CD14-positive monocyte (primary cell): ENCODE data around the gene ZNF648. TPM values are rescaled to one million over a fixed set of nuclear protein-coding genes. Genes with fewer than 3 reads are reported as not detected.
A peak's percentile ranks its signal among the peaks of the same experiment; 100 is the strongest.

Experiments
- DNase-seq, 3 donors: peaks; one replicate each; pipeline ENCODE4 v3.0.0-alpha.2; 2011 to 2022
- H2AFZ ChIP-seq: 2 replicates; pipeline ENCODE4 v1.6.0; 2012; ENCODE audit warnings: mild to moderate bottlenecking, low read depth, low read length, inconsistent platforms; ENCODE audit not compliant: insufficient read depth, poor library complexity, severe bottlenecking
- H3K27ac ChIP-seq, 2 donors: 1 replicate in 1 of 2; 2 replicates in 1 of 2; pipeline ENCODE4 v1.5.1; 2012 to 2013; ENCODE audit warnings: low read length in 2 of 2, control low read depth in 1 of 2, inconsistent platforms in 1 of 2, low read depth in 1 of 2, mild to moderate bottlenecking in 1 of 2
- H3K27me3 ChIP-seq, 2 donors: one replicate each; pipeline versions ENCODE4 v1.6.0 to v1.6.1; 2011 to 2013; ENCODE audit warnings: low read length in 2 of 2; ENCODE audit not compliant: control insufficient read depth in 2 of 2, insufficient read depth in 2 of 2
- H3K36me3 ChIP-seq, 2 donors: replicated peaks in 1 of 2; 1 replicate in 1 of 2; 2 replicates in 1 of 2; pipeline versions ENCODE4 v1.5.1 to v1.6.1; 2012 to 2013; ENCODE audit warnings: low read length in 2 of 2, control low read depth in 1 of 2, inconsistent platforms in 1 of 2, mild to moderate bottlenecking in 1 of 2; ENCODE audit not compliant: insufficient read depth in 2 of 2, control insufficient read depth in 1 of 2
- H3K4me1 ChIP-seq, 2 donors: 1 replicate in 1 of 2; 2 replicates in 1 of 2; pipeline versions ENCODE4 v1.5.1 to v1.6.1; 2012 to 2013; ENCODE audit warnings: low read length in 2 of 2, control low read depth in 1 of 2, inconsistent platforms in 1 of 2, mild to moderate bottlenecking in 1 of 2, moderate library complexity in 1 of 2; ENCODE audit not compliant: insufficient read depth in 2 of 2, control insufficient read depth in 1 of 2
- H3K4me2 ChIP-seq: replicated peaks from 2 replicates; pipeline ENCODE3; 2012; ENCODE audit warnings: low read length, moderate library complexity, mild to moderate bottlenecking; ENCODE audit not compliant: poor library complexity, severe bottlenecking; ENCODE audit errors: extremely low read depth
- H3K4me3 ChIP-seq, 3 experiments: fragments of 200-600 bp in 1 of 3; sonication (generic) in 1 of 3; replicated peaks in 1 of 3; 1 replicate in 2 of 3; 2 replicates in 1 of 3; pipeline ENCODE4 v1.5.1; 2011 to 2013; ENCODE audit warnings: low read length in 3 of 3, mild to moderate bottlenecking in 3 of 3, control low read depth in 2 of 3, low read depth in 2 of 3, inconsistent platforms in 1 of 3, moderate library complexity in 1 of 3
- H3K79me2 ChIP-seq: 2 replicates; pipeline ENCODE4 v1.6.0; 2012; ENCODE audit warnings: mild to moderate bottlenecking, control low read depth, inconsistent platforms, low read length, moderate library complexity; ENCODE audit not compliant: insufficient read depth
- H3K9ac ChIP-seq: 2 replicates; pipeline ENCODE4 v1.6.0; 2017; ENCODE audit warnings: low read length, mild to moderate bottlenecking; ENCODE audit not compliant: insufficient read depth, poor library complexity, severe bottlenecking
- H3K9me3 ChIP-seq, 2 donors: replicated peaks in 1 of 2; 1 replicate in 1 of 2; 2 replicates in 1 of 2; pipeline versions ENCODE4 v1.5.1 to v1.6.1; 2012 to 2013; ENCODE audit warnings: low read length in 2 of 2, control low read depth in 1 of 2; ENCODE audit not compliant: control insufficient read depth in 1 of 2, insufficient read depth in 1 of 2
- H4K20me1 ChIP-seq: 2 replicates; pipeline ENCODE4 v1.6.0; 2012; ENCODE audit warnings: mild to moderate bottlenecking, low read length, control low read depth, moderate library complexity; ENCODE audit not compliant: insufficient read depth
- H3K27ac Mint-ChIP-seq, 7 donors: one replicate each; pipeline ENCODE4 v1.8.0; 2020; ENCODE audit warnings: mild to moderate bottlenecking in 7 of 7, mixed read lengths in 7 of 7, moderate library complexity in 6 of 7, inconsistent platforms in 2 of 7
- H3K27me3 Mint-ChIP-seq, 3 donors: one replicate each; pipeline ENCODE4 v1.8.0; 2021 to 2022; ENCODE audit warnings: low read depth in 3 of 3, mild to moderate bottlenecking in 3 of 3, mixed read lengths in 3 of 3, moderate library complexity in 3 of 3, inconsistent platforms in 1 of 3
- H3K36me3 Mint-ChIP-seq, 2 donors: one replicate each; pipeline ENCODE4 v1.8.0; 2020; ENCODE audit warnings: mixed read lengths in 2 of 2, inconsistent platforms in 1 of 2, mild to moderate bottlenecking in 1 of 2
- H3K4me1 Mint-ChIP-seq: one replicate; pipeline ENCODE4 v1.8.0; 2020; ENCODE audit warnings: mild to moderate bottlenecking, mixed read lengths
- H3K4me3 Mint-ChIP-seq, 2 donors: one replicate each; pipeline ENCODE4 v1.8.0; 2020; ENCODE audit warnings: mild to moderate bottlenecking in 2 of 2, mixed read lengths in 2 of 2, moderate library complexity in 1 of 2
- H3K9me3 Mint-ChIP-seq, 7 donors: one replicate each; pipeline ENCODE4 v1.8.0; 2020 to 2022; ENCODE audit warnings: mixed read lengths in 7 of 7, mild to moderate bottlenecking in 6 of 7, moderate library complexity in 6 of 7, inconsistent platforms in 2 of 7
- WGBS: methylation state at CpG from one replicate; pipeline ENCODE4 v1.1.5; 2013; ENCODE audit warnings: missing lambda C conversion rate; ENCODE audit not compliant: insufficient coverage; 5-methylcytosine and 5-hydroxymethylcytosine counted together
- intact Hi-C, 2 donors: fragments of 100-400 bp; cut with micrococcal nuclease; formaldehyde crosslinking; loops; one replicate each; pipeline versions ENCODE4 v1.15.0 to v1.15.1; 2023
- polyA minus RNA-seq: library from RNA; depleted of rRNA, polyadenylated mRNA; stranded (reverse); fragments of >200 nt; gene quantifications from 2 replicates; pipeline ENCODE4 v1.2.3, GENCODE V29; 2012
- polyA plus RNA-seq, 3 donors: library from polyadenylated mRNA; depleted of rRNA in 1 of 3; unstranded in 2 of 3; stranded (reverse) in 1 of 3; fragments of 300-500 nt in 2 of 3; fragments of >200 nt in 1 of 3; fragmentation: Illumina TruSeq in 2 of 3; gene quantifications; 1 replicate in 2 of 3; 2 replicates in 1 of 3; pipeline ENCODE4 v1.2.3, GENCODE V29; 2012 to 2021
- total RNA-seq, 12 experiments: library from RNA in 1 of 12; stranded (reverse) in 1 of 12; fragments of 120-200 nt in 1 of 12; gene quantifications; one replicate each; pipeline ENCODE4 v1.2.4 and lab custom pipeline; 2013 to 2026; ENCODE audit warnings: mixed read lengths in 6 of 12, inconsistent platforms in 1 of 12
- TF ChIP-seq, protein P1 (sequence below): fragments of 200-600 bp; IDR thresholded peaks from one replicate; pipeline ENCODE4 v1.8.0; 2022; ENCODE audit warnings: antibody characterized with exemption, mild to moderate bottlenecking

Gene ZNF648, protein sequence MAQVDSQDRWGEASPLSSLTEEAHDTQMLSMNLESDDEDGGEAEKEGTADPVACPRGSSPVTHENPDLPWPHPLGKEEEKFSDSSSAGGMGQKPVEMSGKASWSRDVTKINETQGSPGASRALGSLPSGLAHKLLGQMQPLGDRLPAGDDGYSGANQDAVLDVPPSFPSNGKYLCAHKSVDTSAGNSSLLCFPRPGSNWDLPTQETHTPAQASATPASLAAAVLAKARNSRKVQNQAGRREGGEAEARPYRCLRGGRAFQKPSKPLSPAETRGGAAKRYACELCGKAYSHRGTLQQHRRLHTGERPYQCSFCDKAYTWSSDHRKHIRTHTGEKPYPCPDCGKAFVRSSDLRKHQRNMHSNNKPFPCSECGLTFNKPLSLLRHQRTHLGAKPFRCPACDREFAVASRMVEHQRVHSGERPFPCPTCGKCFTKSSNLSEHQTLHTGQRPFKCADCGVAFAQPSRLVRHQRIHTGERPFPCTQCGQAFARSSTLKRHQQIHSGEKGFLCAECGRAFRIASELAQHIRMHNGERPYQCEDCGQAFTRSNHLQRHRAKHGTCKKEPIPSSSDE
- total RNA-seq (2013), result not detected
- polyA plus RNA-seq (not detected), polyA minus RNA-seq (under 0.01 TPM in 1 of 2 replicates, not detected in the other), total RNA-seq (lab: John Stamatoyannopoulos, UW) (0 to 1.2 (median 0) reads per million in 11 experiments)

DNA sequence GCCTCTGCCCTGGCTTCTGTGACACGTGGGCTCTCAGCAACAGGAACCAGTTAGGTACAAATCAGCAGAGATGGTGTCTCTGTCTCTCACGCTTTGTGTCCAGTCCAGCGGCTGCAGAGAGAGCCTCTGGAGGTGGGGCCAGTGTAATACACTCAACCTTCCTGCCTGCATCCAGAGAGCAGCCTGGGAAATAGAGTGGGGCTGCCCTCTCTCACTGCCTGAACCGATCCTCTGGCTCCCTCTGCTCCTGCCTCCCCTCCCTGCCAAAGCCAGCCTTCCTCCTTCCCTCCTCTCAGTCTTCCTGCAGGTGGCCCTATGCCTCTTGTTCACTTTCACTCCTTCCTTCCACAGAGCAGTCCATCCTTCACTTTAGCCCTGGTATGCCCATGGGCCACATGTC is at the start of gene ZNF648:
Gene ZNF648, minus strand, starts transcription at position 119 of the 400 bp plus-strand sequence. CDS start 3,702 bp downstream, outside the sequence.
- Histone ChIP-seq H3K79me2 (no peaks in the 10 kb centered on the region), H4K20me1 (no peaks in the 10 kb centered on the region), H3K9me3 (peaks cover 0 to 3% of the 10 kb centered on the region in 2 donors), H3K36me3 (no peaks in the 10 kb centered on the region), H3K4me1 (no peaks in the 10 kb centered on the region), H3K4me3 (no peak within 1 kb of the TSS), H3K27ac (no peak within 1 kb of the TSS), H3K9ac (no peak within 1 kb of the TSS), H3K27me3 (peaks cover 10 to 28% of the 10 kb centered on the region in 2 donors), H3K4me2 (no peak within 1 kb of the TSS), H2AFZ (no peak within 1 kb of the TSS)
- intact Hi-C loops, result no loop called here
- Mint-ChIP-seq H3K27me3 (peaks cover 28 to 54% (median 35%) of the 10 kb centered on the region in 3 donors), H3K27ac (peak within 1 kb of the TSS in 1 of 7 donors; percentile 11), H3K9me3 (peaks cover 0 to 9% (median 2%) of the 10 kb centered on the region in 7 donors), H3K4me3 (peak within 1 kb of the TSS in 1 of 2 donors; percentile 11), H3K36me3 (no peaks in the 10 kb centered on the region), H3K4me1 (peaks cover 2% of the 10 kb centered on the region)
- TF ChIP-seq, protein P1, sequence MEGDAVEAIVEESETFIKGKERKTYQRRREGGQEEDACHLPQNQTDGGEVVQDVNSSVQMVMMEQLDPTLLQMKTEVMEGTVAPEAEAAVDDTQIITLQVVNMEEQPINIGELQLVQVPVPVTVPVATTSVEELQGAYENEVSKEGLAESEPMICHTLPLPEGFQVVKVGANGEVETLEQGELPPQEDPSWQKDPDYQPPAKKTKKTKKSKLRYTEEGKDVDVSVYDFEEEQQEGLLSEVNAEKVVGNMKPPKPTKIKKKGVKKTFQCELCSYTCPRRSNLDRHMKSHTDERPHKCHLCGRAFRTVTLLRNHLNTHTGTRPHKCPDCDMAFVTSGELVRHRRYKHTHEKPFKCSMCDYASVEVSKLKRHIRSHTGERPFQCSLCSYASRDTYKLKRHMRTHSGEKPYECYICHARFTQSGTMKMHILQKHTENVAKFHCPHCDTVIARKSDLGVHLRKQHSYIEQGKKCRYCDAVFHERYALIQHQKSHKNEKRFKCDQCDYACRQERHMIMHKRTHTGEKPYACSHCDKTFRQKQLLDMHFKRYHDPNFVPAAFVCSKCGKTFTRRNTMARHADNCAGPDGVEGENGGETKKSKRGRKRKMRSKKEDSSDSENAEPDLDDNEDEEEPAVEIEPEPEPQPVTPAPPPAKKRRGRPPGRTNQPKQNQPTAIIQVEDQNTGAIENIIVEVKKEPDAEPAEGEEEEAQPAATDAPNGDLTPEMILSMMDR, result no peak
- DNase-seq, result no peak
- WGBS, result 60% methylated on average over 4 of the region's 4 CpGs

DNA sequence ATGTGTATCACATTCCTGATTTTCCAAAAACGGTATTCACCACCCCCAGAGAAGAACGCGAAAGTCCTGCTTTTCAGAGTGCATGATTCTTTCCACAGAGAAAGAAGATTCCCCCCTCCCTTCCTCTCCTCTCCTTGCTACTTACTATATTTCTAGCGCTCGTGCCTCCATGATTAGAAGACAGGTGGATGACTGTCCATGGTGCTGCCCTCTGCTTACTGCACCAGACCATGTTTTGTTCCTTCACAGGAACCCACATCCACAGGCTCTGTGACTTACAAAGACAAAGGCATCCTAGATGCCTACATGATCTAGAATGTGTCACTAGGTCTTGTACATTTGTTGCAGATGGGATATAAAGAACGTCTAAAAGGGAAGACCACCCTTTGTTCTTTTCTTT is 49.1 kb upstream of the ZNF648 start:
- no peaks in the 10 kb centered on the region for H3K36me3 Mint-ChIP-seq
- DNase-seq, result no peak
- no peaks in the 10 kb centered on the region for H4K20me1 ChIP-seq
- H3K4me3 Mint-ChIP-seq, result no peak overlapping the region
- H3K9me3 ChIP-seq, result no peaks in the 10 kb centered on the region
- no peaks in the 10 kb centered on the region for H3K4me1 Mint-ChIP-seq
- 94% methylated on average over 3 of the region's 6 CpGs for WGBS
- H2AFZ ChIP-seq, result no peak overlapping the region
- peaks cover 15 to 27% (median 24%) of the 10 kb centered on the region in 3 donors for H3K27me3 Mint-ChIP-seq
- H3K4me2 ChIP-seq, result no peak overlapping the region
- H3K27me3 ChIP-seq, result peaks cover 9 to 22% of the 10 kb centered on the region in 2 donors
- H3K9me3 Mint-ChIP-seq, result peaks cover 0 to 6% (median 2%) of the 10 kb centered on the region in 7 donors
- no peak overlapping the region for H3K27ac ChIP-seq
- intact Hi-C loops, result no loop called here
- H3K36me3 ChIP-seq, result no peaks in the 10 kb centered on the region
- H3K9ac ChIP-seq, result no peak overlapping the region
- no peaks in the 10 kb centered on the region for H3K4me1 ChIP-seq
- no peak overlapping the region for H3K4me3 ChIP-seq
- H3K79me2 ChIP-seq, result no peaks in the 10 kb centered on the region
- H3K27ac Mint-ChIP-seq, result no peak overlapping the region
- TF ChIP-seq, protein P1, result no peak
